Measurements from ENCODE around the gene NDC1.

Gene NDC1

DNA sequence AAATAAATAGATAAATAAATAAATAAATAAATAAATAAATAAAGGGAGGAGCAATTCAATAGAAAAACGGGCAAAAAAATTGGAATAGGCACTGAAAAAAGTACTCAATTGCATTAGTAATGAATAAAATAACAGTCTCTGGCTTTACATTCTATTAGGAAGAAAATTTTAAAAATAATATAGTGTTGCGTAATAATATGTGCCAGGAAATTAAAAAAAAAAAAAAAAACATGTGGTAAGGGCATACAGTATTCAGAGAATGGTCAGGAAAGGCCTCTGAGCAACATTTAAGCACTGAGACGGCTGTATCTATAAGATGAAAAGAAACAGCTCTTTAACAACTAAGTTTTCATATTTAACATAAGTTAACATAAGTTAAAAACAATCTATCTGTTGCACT is 50.4 kb downstream of the NDC1 start:
- Mint-ChIP-seq H3K4me1 (no peaks in the 10 kb centered on the region), H3K4me3 (no peak overlapping the region), H3K27me3 (ENCODE audit: low read depth, poor library complexity) (no peaks in the 10 kb centered on the region), H3K9me3 (no peaks in the 10 kb centered on the region), H3K27ac (no peak overlapping the region), H3K36me3 (ENCODE audit: low read depth) (peaks cover 75% of the 10 kb centered on the region)
- no peak for DNase-seq
- TF ChIP-seq, protein P1, sequence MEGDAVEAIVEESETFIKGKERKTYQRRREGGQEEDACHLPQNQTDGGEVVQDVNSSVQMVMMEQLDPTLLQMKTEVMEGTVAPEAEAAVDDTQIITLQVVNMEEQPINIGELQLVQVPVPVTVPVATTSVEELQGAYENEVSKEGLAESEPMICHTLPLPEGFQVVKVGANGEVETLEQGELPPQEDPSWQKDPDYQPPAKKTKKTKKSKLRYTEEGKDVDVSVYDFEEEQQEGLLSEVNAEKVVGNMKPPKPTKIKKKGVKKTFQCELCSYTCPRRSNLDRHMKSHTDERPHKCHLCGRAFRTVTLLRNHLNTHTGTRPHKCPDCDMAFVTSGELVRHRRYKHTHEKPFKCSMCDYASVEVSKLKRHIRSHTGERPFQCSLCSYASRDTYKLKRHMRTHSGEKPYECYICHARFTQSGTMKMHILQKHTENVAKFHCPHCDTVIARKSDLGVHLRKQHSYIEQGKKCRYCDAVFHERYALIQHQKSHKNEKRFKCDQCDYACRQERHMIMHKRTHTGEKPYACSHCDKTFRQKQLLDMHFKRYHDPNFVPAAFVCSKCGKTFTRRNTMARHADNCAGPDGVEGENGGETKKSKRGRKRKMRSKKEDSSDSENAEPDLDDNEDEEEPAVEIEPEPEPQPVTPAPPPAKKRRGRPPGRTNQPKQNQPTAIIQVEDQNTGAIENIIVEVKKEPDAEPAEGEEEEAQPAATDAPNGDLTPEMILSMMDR (IDR thresholded peaks at IDR 0.05) = no peak

GRCh38 chr1:53783056-53783455 is 55.0 kb downstream of the NDC1 start:
- Mint-ChIP-seq H3K36me3 (ENCODE audit: low read depth) (peaks cover 72% of the 10 kb centered on the region), H3K4me1 (no peaks in the 10 kb centered on the region), H3K4me3 (no peak overlapping the region), H3K27ac (peak overlapping the region; percentile 30), H3K27me3 (ENCODE audit: low read depth, poor library complexity) (no peaks in the 10 kb centered on the region), H3K9me3 (no peaks in the 10 kb centered on the region)
- DNase-seq = no peak
- TF ChIP-seq, protein P1 (IDR thresholded peaks at IDR 0.05) = no peak

GRCh38 chr1:53781654-53782053 is 56.4 kb downstream of the NDC1 start:
- H3K27ac Mint-ChIP-seq = no peak overlapping the region
- no peaks in the 10 kb centered on the region for H3K27me3 Mint-ChIP-seq (ENCODE audit: low read depth, poor library complexity)
- TF ChIP-seq, protein P1 (IDR thresholded peaks at IDR 0.05) = no peak
- no peaks in the 10 kb centered on the region for H3K9me3 Mint-ChIP-seq
- H3K4me3 Mint-ChIP-seq = no peak overlapping the region
- no peaks in the 10 kb centered on the region for H3K4me1 Mint-ChIP-seq
- peaks cover 78% of the 10 kb centered on the region for H3K36me3 Mint-ChIP-seq (ENCODE audit: low read depth)
- DNase-seq = no peak

DNA sequence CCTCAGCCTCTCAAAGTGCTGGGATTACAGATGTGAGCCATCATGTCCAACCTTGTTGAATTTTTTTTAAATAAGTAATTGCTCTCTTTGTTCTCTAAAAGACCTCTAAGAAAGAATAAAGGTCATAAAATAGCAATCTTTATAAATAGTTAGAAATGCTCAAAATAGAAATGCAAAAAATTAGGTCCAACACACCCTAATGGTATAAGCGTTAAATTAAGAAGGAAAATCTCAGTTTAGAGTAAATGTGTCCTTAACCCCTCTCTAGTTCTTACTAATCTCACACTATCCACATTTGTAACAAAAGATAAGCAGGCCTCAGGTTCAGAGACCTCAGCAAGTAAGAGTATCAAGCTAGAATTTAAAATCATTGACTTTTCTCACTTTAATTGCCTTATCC is 60.8 kb downstream of the NDC1 start:
- Mint-ChIP-seq H3K36me3 (ENCODE audit: low read depth) (peaks cover 55% of the 10 kb centered on the region), H3K9me3 (no peaks in the 10 kb centered on the region), H3K4me1 (no peaks in the 10 kb centered on the region), H3K4me3 (no peak overlapping the region), H3K27ac (no peak overlapping the region), H3K27me3 (ENCODE audit: low read depth, poor library complexity) (no peaks in the 10 kb centered on the region)
- DNase-seq = no peak
- TF ChIP-seq, protein P1 (IDR thresholded peaks at IDR 0.05) = no peak

DNA sequence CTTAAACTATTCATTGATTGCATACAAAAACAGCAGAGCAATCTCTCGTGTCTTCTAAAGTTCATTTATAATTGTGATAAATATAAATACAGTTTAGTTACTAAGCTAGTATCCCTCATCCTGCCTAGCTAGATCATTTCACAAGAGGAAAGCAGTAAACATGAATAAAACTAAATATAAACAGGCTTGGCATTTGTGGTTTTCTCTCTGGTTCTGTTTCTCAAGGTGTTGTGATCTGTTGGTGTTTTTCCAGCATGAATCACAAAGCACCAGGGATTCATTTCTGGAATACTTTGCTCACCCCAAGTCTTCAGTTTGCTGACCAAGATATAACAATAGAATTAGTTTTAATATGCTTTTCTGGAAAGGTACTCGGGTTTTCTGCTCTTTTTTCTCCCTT is 66.4 kb downstream of the NDC1 start:
- no peaks in the 10 kb centered on the region for H3K9me3 Mint-ChIP-seq
- no peaks in the 10 kb centered on the region for H3K4me1 Mint-ChIP-seq
- no peaks in the 10 kb centered on the region for H3K27me3 Mint-ChIP-seq (ENCODE audit: low read depth, poor library complexity)
- no peak overlapping the region for H3K27ac Mint-ChIP-seq
- TF ChIP-seq, protein P1 (IDR thresholded peaks at IDR 0.05) = no peak
- DNase-seq = no peak
- no peak overlapping the region for H3K4me3 Mint-ChIP-seq
- peaks cover 35% of the 10 kb centered on the region for H3K36me3 Mint-ChIP-seq (ENCODE audit: low read depth)

GRCh38 chr1:53769780-53770179 is 68.3 kb downstream of the NDC1 start:
- no peaks in the 10 kb centered on the region for H3K4me1 Mint-ChIP-seq
- DNase-seq = no peak
- H3K4me3 Mint-ChIP-seq = no peak overlapping the region
- no peaks in the 10 kb centered on the region for H3K9me3 Mint-ChIP-seq
- TF ChIP-seq, protein P1 (IDR thresholded peaks at IDR 0.05) = no peak
- H3K27ac Mint-ChIP-seq = no peak overlapping the region
- peaks cover 29% of the 10 kb centered on the region for H3K36me3 Mint-ChIP-seq (ENCODE audit: low read depth)
- H3K27me3 Mint-ChIP-seq (ENCODE audit: low read depth, poor library complexity) = no peaks in the 10 kb centered on the region
